ENCODE data around the gene VPS72.

GRCh38 chr1:151158751-151159251 lies 31.2 kb downstream of the VPS72 start:
- TF ChIP-seq EP300 (IDR thresholded peaks at IDR 0.05) = no peak
- TF ChIP-seq CTCF (IDR thresholded peaks at IDR 0.05) = no peak
- TF ChIP-seq POLR2A (IDR thresholded peaks at IDR 0.05) = no peak
- TF ChIP-seq POLR2AphosphoS5 (IDR thresholded peaks at IDR 0.05) = no peak

Data from upper lobe of left lung (tissue), 4 donors.